Neuron (in vitro differentiated cells): ENCODE results near the gene C1QTNF6.

Experiments
- H2AFZ ChIP-seq: one replicate; pipeline ENCODE4 v1.6.1; 2013; ENCODE audit warnings: low read depth, mild to moderate bottlenecking, inconsistent platforms, low read length, moderate library complexity
- H3K27me3 ChIP-seq: one replicate; pipeline ENCODE4 v1.6.1; 2013; ENCODE audit warnings: low read length; ENCODE audit not compliant: insufficient read depth
- H3K36me3 ChIP-seq: one replicate; pipeline ENCODE4 v1.6.1; 2013; ENCODE audit warnings: low read length; ENCODE audit not compliant: insufficient read depth
- H3K4me1 ChIP-seq: one replicate; pipeline ENCODE4 v1.6.1; 2013; ENCODE audit warnings: low read length; ENCODE audit not compliant: insufficient read depth
- H3K4me3 ChIP-seq: 2 replicates; pipeline ENCODE4 v1.5.1; 2013; ENCODE audit warnings: mild to moderate bottlenecking, low read length, moderate library complexity
- H3K9me3 ChIP-seq: one replicate; pipeline ENCODE4 v1.6.1; 2013; ENCODE audit warnings: low read length

Gene C1QTNF6

DNA sequence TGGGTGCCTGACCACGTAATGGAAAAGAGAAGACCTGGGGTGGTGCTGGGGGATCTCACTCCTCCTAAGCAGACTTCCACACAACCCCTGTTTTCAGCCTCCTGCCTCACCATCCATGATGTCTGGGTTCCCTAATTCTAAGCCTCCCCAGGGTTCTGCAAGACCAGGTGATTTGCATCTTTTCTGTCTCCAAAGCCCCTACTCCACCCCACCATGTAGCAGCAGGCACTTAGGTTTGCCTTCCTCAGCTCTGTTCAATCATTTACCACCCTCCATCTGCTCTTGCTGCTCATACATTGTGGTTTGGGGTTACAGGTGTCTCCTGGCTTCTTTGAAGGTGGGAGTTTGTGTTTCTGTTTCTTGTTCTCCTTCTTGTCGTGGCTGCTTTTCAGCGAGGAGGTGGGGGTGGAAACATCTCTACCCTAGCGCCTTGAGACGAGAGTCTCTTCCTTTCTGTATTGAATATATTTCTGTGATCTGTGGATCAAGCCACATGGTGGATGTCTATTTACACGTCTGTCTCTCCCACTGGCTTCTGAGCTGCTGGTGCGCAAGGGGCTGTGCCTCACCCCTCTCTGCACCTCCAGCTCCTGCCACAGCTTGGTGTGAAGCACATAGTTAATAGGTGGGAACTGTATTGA lies 30.8 kb upstream of the C1QTNF6 start:
- H3K4me1 ChIP-seq: no peaks in the 10 kb centered on the region
- H3K27me3 ChIP-seq: peaks cover 8% of the 10 kb centered on the region
- H2AFZ ChIP-seq: no peak overlapping the region
- H3K9me3 ChIP-seq: peaks cover 6% of the 10 kb centered on the region
- no peak overlapping the region for H3K4me3 ChIP-seq
- no peaks in the 10 kb centered on the region for H3K36me3 ChIP-seq

DNA sequence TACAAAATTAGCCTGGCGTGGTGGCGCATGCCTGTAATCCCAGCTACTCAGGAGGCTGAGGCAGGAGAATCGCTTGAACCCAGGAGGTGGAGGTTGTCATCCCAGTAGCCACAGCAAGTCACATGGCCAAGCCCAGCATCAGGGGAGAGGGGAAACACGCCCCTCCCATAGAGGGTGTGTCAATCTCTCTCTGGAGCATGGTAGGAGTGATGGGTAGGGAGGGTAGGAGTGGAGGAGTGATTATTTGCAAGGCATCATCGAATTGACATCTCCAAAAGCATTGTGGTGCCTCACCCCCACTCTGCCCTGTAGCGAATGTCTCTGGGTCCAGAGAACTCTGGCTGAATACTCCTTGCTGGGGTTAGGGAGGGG lies 30.3 kb upstream of the C1QTNF6 start:
- Histone ChIP-seq H3K27me3 (peaks cover 12% of the 10 kb centered on the region), H2AFZ (no peak overlapping the region), H3K4me3 (no peak overlapping the region), H3K9me3 (peaks cover 6% of the 10 kb centered on the region), H3K4me1 (no peaks in the 10 kb centered on the region), H3K36me3 (no peaks in the 10 kb centered on the region)

DNA sequence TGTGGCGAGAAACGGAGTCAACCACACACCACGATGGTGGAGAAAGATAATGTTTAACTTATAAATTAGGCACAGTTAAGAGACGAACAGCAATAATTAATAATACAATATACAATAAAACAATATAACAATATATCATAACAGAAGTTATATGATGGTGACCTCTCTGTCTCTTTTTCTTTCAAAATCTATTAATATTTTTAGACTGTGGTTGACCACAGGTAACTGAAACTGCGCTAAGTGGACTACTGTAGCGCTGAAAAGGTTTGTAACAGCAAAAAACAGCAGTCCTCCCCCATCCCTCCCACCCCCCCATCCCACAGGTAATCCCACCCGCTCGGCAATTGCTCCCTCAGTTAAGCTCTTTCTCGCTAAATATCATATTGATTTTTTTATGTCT lies 27.8 kb upstream of the C1QTNF6 start:
- H3K27me3 ChIP-seq: peaks cover 20% of the 10 kb centered on the region
- H3K4me3 ChIP-seq: no peak overlapping the region
- peaks cover 10% of the 10 kb centered on the region for H3K4me1 ChIP-seq
- no peak overlapping the region for H2AFZ ChIP-seq
- H3K36me3 ChIP-seq: no peaks in the 10 kb centered on the region
- H3K9me3 ChIP-seq: peaks cover 2% of the 10 kb centered on the region

DNA sequence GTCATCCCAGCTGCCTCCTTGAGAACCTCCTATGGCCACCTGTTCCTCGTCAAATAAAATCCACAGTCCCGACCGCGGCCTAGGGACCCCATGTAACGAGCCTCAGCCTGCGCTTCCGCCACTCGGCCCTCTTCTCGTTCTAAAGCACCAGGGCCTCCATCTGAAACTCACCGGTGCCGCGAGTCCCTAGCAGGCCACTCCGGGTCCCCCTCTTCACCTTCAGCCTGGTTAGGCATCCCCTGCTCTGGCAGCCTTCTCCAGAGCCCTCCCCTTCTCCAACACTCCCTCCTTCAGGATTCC lies 26.6 kb upstream of the C1QTNF6 start:
- Histone ChIP-seq H3K27me3 (peaks cover 20% of the 10 kb centered on the region), H3K4me3 (no peak overlapping the region), H3K36me3 (no peaks in the 10 kb centered on the region), H3K9me3 (no peaks in the 10 kb centered on the region), H3K4me1 (peaks cover 10% of the 10 kb centered on the region), H2AFZ (no peak overlapping the region)

DNA sequence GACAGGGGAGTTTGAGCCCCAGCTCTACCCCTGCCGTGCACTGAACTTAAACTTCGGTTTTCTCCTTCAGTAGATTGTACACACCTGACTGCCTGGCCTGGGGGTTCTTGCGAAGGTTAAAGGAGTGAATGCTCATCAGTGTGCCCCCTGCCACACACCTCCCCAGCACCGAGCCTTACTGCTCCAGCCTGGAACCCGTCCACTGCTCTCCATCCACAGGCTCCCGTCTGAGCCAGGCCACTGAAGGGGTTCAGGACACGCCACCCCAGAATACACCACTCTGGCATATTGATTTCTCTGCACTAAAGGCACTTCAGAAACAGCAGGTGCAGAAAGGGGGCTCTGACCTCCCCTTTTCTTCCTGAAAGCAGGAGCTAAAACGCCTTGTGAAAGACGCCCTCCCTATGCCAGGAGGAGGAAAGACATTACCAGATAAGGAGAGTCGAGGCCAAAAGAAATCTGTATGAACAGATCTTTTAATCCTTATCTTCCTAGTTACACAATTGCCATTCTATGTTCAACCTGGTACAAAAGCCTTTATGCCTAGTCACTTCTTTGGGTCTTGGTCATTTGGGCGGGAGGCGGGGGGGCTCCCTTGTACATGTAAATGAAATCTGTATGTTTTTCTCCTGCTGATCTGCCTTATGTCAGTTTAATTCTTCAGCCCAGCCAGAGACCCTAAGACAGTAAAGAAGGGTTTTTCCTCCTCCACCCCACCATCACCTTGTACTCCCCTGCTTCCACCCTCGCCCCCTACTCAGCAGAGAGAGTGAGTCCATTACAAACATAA lies 26.1 kb upstream of the C1QTNF6 start:
- no peak overlapping the region for H3K4me3 ChIP-seq
- H2AFZ ChIP-seq: no peak overlapping the region

DNA sequence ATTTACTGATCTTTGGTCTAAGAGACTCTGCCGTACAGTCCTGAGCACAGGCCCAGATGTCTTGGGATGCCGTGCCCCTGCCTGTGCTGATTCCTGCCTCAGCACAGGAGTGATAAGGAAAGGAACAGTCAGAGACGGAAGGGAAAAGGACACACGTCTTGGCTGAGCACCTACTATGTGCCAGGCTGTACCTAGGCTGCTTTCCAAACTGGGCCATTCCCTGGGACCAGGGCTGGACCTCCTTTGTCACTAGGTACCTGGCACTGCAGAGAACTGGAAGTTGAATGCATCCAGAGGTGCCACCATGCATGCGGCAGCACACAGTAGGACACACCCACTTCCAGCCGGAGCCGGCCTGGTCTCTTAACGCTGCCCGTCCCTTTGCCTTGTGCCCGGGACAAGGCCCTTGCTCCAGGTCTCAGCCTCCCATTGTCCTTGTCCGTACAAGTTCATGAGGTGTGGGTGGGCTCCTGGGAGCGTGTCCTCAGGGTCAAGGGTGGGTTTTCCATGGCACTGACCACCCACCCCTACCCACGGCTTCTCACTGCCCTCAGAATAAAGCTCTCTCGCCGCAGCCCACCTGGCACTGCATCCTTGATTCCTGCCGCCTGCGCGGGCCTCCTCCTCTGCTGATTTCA lies 25.3 kb upstream of the C1QTNF6 start:
- Histone ChIP-seq H3K36me3 (no peaks in the 10 kb centered on the region), H3K4me3 (no peak overlapping the region), H3K9me3 (no peaks in the 10 kb centered on the region), H2AFZ (no peak overlapping the region), H3K27me3 (peaks cover 25% of the 10 kb centered on the region), H3K4me1 (peaks cover 10% of the 10 kb centered on the region)

More for the DNA sequence above, 26.1 kb upstream of the C1QTNF6 start:
- H3K36me3 ChIP-seq: no peaks in the 10 kb centered on the region
- no peaks in the 10 kb centered on the region for H3K9me3 ChIP-seq
- peaks cover 10% of the 10 kb centered on the region for H3K4me1 ChIP-seq
- peaks cover 25% of the 10 kb centered on the region for H3K27me3 ChIP-seq

GRCh38 chr22:37212174-37212906 lies 24.3 kb upstream of the C1QTNF6 start, which contains the start of gene SSTR3:
Gene SSTR3, minus strand, starts transcription at chr22:37212477. Its CDS starts 4,674 bp downstream, at chr22:37207803.
- Histone ChIP-seq H3K4me3 (no peak within 1 kb of the TSS), H3K4me1 (peaks cover 10% of the 10 kb centered on the region), H3K9me3 (no peaks in the 10 kb centered on the region), H2AFZ (no peak within 1 kb of the TSS), H3K36me3 (no peaks in the 10 kb centered on the region), H3K27me3 (peaks cover 25% of the 10 kb centered on the region)

GRCh38 chr22:37211866-37212173 lies 23.8 kb upstream of the C1QTNF6 start:
- H3K9me3 ChIP-seq: no peaks in the 10 kb centered on the region
- H3K36me3 ChIP-seq: no peaks in the 10 kb centered on the region
- H2AFZ ChIP-seq: no peak overlapping the region
- no peak overlapping the region for H3K4me3 ChIP-seq
- peaks cover 10% of the 10 kb centered on the region for H3K4me1 ChIP-seq
- peaks cover 25% of the 10 kb centered on the region for H3K27me3 ChIP-seq

DNA sequence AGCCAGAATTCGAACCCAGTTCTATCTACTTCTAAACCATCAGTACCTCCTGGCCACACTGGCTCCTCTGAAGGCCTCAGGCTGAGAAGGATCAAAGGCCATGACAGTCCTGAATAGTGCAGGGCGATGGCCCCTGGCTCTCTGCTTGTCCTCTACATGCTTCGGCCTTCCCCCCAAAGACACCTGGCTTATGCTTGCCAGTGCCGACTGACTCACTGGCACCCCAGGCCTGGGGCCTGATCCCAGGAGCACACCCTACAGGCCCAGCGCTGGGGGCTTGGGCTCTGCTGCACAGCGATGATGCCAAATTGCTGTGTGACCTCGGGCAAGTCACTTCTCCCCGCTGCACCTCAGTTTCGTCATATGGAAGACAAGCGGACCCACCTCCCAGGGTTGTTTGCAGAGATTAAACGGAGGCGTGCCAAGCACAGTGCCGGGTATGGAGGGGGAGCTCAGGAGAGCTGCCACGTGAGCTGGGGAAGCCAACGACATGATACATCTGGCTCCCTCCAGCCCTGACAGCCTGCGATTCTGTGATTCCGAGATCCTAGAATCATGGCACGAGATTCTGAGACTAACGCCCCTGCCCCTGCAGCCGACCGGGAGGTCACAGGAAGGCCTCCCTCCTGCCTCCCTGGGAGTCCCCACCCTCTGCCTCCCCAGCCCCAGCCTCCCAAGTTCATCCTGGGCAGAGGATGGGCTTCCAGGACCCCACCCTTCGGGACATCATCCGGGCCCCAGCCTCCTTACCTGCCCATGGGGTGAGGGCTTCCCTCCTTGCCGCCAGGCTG lies 23.2 kb upstream of the C1QTNF6 start:
- no peaks in the 10 kb centered on the region for H3K36me3 ChIP-seq
- H3K4me1 ChIP-seq: peaks cover 10% of the 10 kb centered on the region
- H3K9me3 ChIP-seq: no peaks in the 10 kb centered on the region
- peaks cover 22% of the 10 kb centered on the region for H3K27me3 ChIP-seq
- no peak overlapping the region for H2AFZ ChIP-seq
- H3K4me3 ChIP-seq: no peak overlapping the region

DNA sequence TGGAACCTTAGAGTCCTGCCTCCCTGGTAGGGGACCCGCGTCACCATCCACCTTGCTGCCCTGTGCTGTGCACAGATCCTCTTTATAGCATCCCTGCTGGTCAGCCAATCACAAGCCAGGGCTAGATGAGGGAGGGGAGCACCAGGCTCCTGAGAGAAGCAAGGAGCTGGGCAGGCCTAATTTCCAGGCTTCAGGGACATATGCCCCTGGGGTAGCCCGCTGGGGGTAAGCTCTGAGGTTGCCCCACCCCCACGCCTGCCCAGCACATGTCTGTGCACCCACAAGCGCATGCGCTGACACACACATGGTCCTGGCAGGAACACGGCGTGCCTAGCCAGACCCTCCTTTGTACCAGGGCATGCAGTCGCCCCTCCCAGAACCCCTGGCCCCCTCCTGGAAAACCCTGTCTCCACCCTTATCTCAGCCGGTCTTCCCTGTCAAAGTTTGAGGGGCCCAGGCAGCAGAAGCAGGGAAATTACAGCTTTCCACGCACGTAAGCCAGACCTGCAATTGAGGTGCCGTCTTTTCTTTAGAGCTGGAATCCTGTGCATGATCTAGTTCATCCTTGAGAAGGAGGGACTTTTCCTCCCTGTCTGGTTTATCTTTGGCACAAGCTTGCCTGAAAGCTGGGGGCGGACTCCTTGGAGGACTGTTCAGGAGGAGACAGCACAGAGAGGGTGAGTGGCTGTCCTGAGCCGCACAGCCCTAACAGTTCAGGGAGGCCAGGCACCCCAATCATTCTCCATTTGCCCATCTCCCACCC lies 22.2 kb upstream of the C1QTNF6 start:
- Histone ChIP-seq H3K4me1 (peaks cover 10% of the 10 kb centered on the region), H3K9me3 (no peaks in the 10 kb centered on the region), H2AFZ (no peak overlapping the region), H3K36me3 (no peaks in the 10 kb centered on the region), H3K4me3 (no peak overlapping the region), H3K27me3 (peaks cover 20% of the 10 kb centered on the region)

- Histone ChIP-seq H3K9me3 (no peaks in the 10 kb centered on the region), H2AFZ (no peak overlapping the region), H3K4me1 (peaks cover 10% of the 10 kb centered on the region), H3K27me3 (peaks cover 20% of the 10 kb centered on the region), H3K36me3 (no peaks in the 10 kb centered on the region), H3K4me3 (no peak overlapping the region)
These were observed 21.2 kb upstream of the C1QTNF6 start for GRCh38 chr22:37209140-37209845.
